K562 (cell line): ENCODE results near the gene MAP3K13. TPM values are rescaled to one million over a fixed set of nuclear protein-coding genes. Genes with fewer than 3 reads are reported as not detected.

Source experiments
- ATAC-seq: fragments of 200-7000 bp; cut with Tn5 transposase; 3 replicates; pipeline ENCODE4 v1.9.1; 2020; ENCODE audit warnings: moderate library complexity
- BruUV-seq: library from RNA; stranded (reverse); fragments of 400-500 nt; replicated peaks from 2 replicates; lab custom pipeline; 2021; lab: Mats Ljungman, UMichigan
- CTCF ChIA-PET: fragments of 300-600 bp; formaldehyde crosslinking; extraction: SDS; loops from one replicate; lab custom pipeline; 2021; ENCODE audit warnings: low intra/inter-chr PET ratio; lab: Yijun Ruan, JAX
- POLR2A ChIA-PET: fragments of 300-600, 350-650 bp; sonication (Branson Sonifier 250); formaldehyde crosslinking; extraction: SDS; loops from one replicate; lab custom pipeline; 2021; ENCODE audit warnings: antibody characterized with exemption, inconsistent platforms; lab: Yijun Ruan, JAX
- DNase-seq, 4 experiments: peaks; one replicate each; pipeline versions ENCODE4 v3.0.0 to v3.0.0-alpha.2; 2011 to 2018; ENCODE audit warnings: low spot score in 3 of 4, mixed read lengths in 3 of 4; ENCODE audit errors: extremely low read depth in 1 of 4
- FAIRE-seq: peaks from 2 replicates; lab custom pipeline; 2011; peaks lifted over from hg19 to GRCh38; lab: Jason Lieb, UNC
- H2AFZ ChIP-seq: 2 replicates; pipeline ENCODE4 v1.6.0; 2011; ENCODE audit warnings: low read depth, low read length, control low read depth, inconsistent platforms
- H3K27ac ChIP-seq: fragments of 200-600 bp; 3 replicates; pipeline ENCODE4 v1.8.0; 2011; ENCODE audit warnings: low read depth, mild to moderate bottlenecking, control low read depth, inconsistent platforms, low read length, moderate library complexity, mixed read lengths; ENCODE audit errors: extremely low read depth
- H3K27me3 ChIP-seq, 2 experiments: fragments of 300-600 bp in 1 of 2; 2 replicates in 1 of 2; 3 replicates in 1 of 2; pipeline versions ENCODE4 v1.6.0 to v1.8.0; 2011; ENCODE audit warnings: inconsistent platforms in 2 of 2, low read length in 2 of 2, mild to moderate bottlenecking in 1 of 2, mixed read lengths in 1 of 2, moderate library complexity in 1 of 2; ENCODE audit not compliant: control insufficient read depth in 2 of 2, insufficient read depth in 2 of 2
- H3K36me3 ChIP-seq: fragments of 300-600 bp; 3 replicates; pipeline ENCODE4 v1.8.0; 2011; ENCODE audit warnings: mild to moderate bottlenecking, low read length, inconsistent platforms; ENCODE audit not compliant: control insufficient read depth, insufficient read depth
- H3K4me1 ChIP-seq, 2 experiments: fragments of 200-600 bp in 1 of 2; replicated peaks in 1 of 2; 2 replicates in 1 of 2; 3 replicates in 1 of 2; pipeline versions ENCODE4 v1.5.1 to v1.8.0; 2011; ENCODE audit warnings: inconsistent platforms in 2 of 2, low read length in 2 of 2, mild to moderate bottlenecking in 1 of 2, mixed read lengths in 1 of 2, moderate library complexity in 1 of 2; ENCODE audit not compliant: control insufficient read depth in 2 of 2, insufficient read depth in 2 of 2
- H3K4me2 ChIP-seq: 2 replicates; pipeline ENCODE4 v1.6.1; 2011; ENCODE audit warnings: low read length, control low read depth, inconsistent platforms, mixed read lengths; ENCODE audit not compliant: insufficient read depth
- H3K4me3 ChIP-seq: fragments of 200-600 bp; sonication (generic), shearing (Covaris generic); 2 replicates; pipeline ENCODE4 v1.5.1; 2016; ENCODE audit warnings: control low read depth, inconsistent platforms
- H3K79me2 ChIP-seq: fragments of 200-600 bp; 3 replicates; pipeline ENCODE4 v1.8.0; 2011; ENCODE audit warnings: low read length, inconsistent platforms; ENCODE audit not compliant: control insufficient read depth, insufficient read depth
- H3K9ac ChIP-seq, 2 experiments: 2 replicates each; pipeline versions ENCODE4 v1.6.0 to v1.6.1; 2011; ENCODE audit warnings: low read depth in 2 of 2, low read length in 2 of 2, control low read depth in 1 of 2, inconsistent platforms in 1 of 2, mild to moderate bottlenecking in 1 of 2, mixed read lengths in 1 of 2; ENCODE audit not compliant: insufficient read depth in 1 of 2
- H3K9me1 ChIP-seq: one replicate; pipeline ENCODE4 v1.6.0; 2011; ENCODE audit warnings: inconsistent platforms, mild to moderate bottlenecking, low read length, moderate library complexity; ENCODE audit not compliant: control insufficient read depth, insufficient read depth
- H3K9me3 ChIP-seq: replicated peaks from 2 replicates; pipeline ENCODE4 v1.5.1; 2011; ENCODE audit warnings: low read depth, low read length, inconsistent platforms; ENCODE audit not compliant: control insufficient read depth, insufficient read depth
- H4K20me1 ChIP-seq: replicated peaks from 2 replicates; pipeline ENCODE4 v1.6.1; 2011; ENCODE audit warnings: low read length, inconsistent platforms, mixed read lengths; ENCODE audit not compliant: control insufficient read depth, insufficient read depth
- CBX3 ChIP-seq, 2 experiments: IDR thresholded peaks; 1 replicate in 1 of 2; 2 replicates in 1 of 2; pipeline ENCODE4 v1.6.1; 2012; ENCODE audit warnings: inconsistent platforms in 2 of 2, low read length in 2 of 2, borderline replicate concordance in 1 of 2, control low read depth in 1 of 2
- CC2D1A ChIP-seq: fragments of 450-650 bp; IDR thresholded peaks from 2 replicates; pipeline ENCODE4 v1.6.1; 2017; ENCODE audit warnings: mild to moderate bottlenecking
- MAZ ChIP-seq, 2 experiments: fragments of 450-650 bp in 1 of 2; sonication (generic) in 1 of 2; formaldehyde crosslinking; IDR thresholded peaks in 1 of 2; conservative IDR thresholded peaks in 1 of 2; 2 replicates each; pipeline versions ENCODE4 v1.4.0 to v1.5.0; 2020; ENCODE audit warnings: mild to moderate bottlenecking in 1 of 2, missing genetic modification reagents in 1 of 2
- RB1 ChIP-seq: fragments of 450-650 bp; IDR thresholded peaks from 2 replicates; pipeline ENCODE4 v1.6.1; 2017; ENCODE audit warnings: low read depth, mild to moderate bottlenecking
- SAFB ChIP-seq: fragments of 200-400 bp; formaldehyde crosslinking; IDR thresholded peaks from 2 replicates; pipeline ENCODE4 v1.6.1; 2017; ENCODE audit warnings: low read depth, low read length, borderline replicate concordance
- ZFPM2 ChIP-seq: fragments of 250-450 bp; sonication (Bioruptor Pico); IDR thresholded peaks from 2 replicates; pipeline ENCODE4 v1.5.1; 2022; ENCODE audit warnings: mild to moderate bottlenecking
- ZNF133 ChIP-seq: fragments of 250-450 bp; sonication (Bioruptor Pico); IDR thresholded peaks from 2 replicates; pipeline ENCODE4 v1.4.0; 2020; ENCODE audit warnings: mild to moderate bottlenecking
- WGBS: fragments of 100-300 bp; shearing (Covaris generic); methylation state at CpG from one replicate; pipeline ENCODE4 v1.1.6; 2016; ENCODE audit warnings: low coverage, mixed read lengths; ENCODE audit not compliant: insufficient coverage; ENCODE audit errors: missing lambda C conversion rate; 5-methylcytosine and 5-hydroxymethylcytosine counted together
- in situ Hi-C: fragments of 300-500 bp; cut with MboI; formaldehyde crosslinking; loops from 4 replicates; pipeline ENCODE4 v1.15.0; 2018; ENCODE audit warnings: inconsistent platforms, mixed read lengths
- intact Hi-C: fragments of 100-400 bp; cut with micrococcal nuclease; formaldehyde crosslinking; loops from 2 replicates; pipeline ENCODE4 v1.14.2; 2022
- polyA plus RNA-seq, 8 experiments: library from polyadenylated mRNA; depleted of rRNA in 4 of 8; stranded (reverse) in 5 of 8; unstranded in 3 of 8; fragments of >200 nt; fragmentation: Nextera tagmentation in 2 of 8; fragmentation: Illumina TruSeq in 1 of 8; extraction: Ambion mirVana in 2 of 8; extraction: Trizol in 1 of 8; gene quantifications; 2 replicates each; pipeline versions ENCODE4 v1.2.1 to v1.2.3, GENCODE V29; 2011 to 2014; ENCODE audit warnings: inconsistent platforms in 1 of 8, missing spikeins in 1 of 8
- total RNA-seq, 7 experiments: library from RNA; depleted of rRNA in 6 of 7; stranded (reverse); fragments of >200 nt in 6 of 7; fragmentation: Illumina TruSeq in 2 of 7; extraction: Trizol in 2 of 7; gene quantifications; 2 replicates each; pipeline versions ENCODE4 v1.2.1 to v1.2.3, GENCODE V29; 2011 to 2021; ENCODE audit warnings: low replicate concordance in 1 of 7

The MAP3K13 gene
- total and polyA plus RNA-seq, 9 of the 15 experiments (the other 6 are each of a cell fraction or from before 2014, with no cell fraction given): 0.04 to 0.32 (median 0.15) TPM; not detected in 2

DNA sequence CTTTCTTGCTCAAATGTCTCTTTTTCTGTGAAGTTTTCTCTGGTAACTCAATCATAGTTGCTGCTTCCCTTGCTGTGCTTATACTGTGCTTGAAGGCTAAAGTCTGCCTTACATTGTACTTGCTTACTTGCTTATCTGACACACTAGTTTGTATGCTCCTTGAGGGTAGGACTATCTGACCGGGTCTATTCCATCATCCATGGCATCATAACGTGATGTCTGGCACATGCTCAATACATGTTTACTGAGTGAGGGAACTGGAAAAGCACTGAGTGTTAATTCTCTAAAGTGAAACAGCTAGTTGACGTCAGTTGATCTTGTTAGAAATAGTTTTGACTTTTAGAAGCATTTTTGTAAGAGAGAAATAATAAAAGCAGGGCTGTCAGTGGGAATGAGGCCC is 42.7 kb downstream of the MAP3K13 start:
- Histone ChIP-seq H3K9me1 (no peaks in the 10 kb centered on the region), H3K9ac (no peak overlapping the region), H3K36me3 (no peaks in the 10 kb centered on the region), H3K9me3 (no peaks in the 10 kb centered on the region), H3K27ac (no peak overlapping the region), H2AFZ (no peak overlapping the region), H3K4me3 (no peak overlapping the region)
- BruUV-seq: no TSS peak
- FAIRE-seq (no peak), ATAC-seq (no peak)
- CTCF ChIA-PET: no interaction called here
- no peak for TF ChIP-seq CC2D1A
- no peak for TF ChIP-seq ZFPM2
- no peak for TF ChIP-seq SAFB
- TF ChIP-seq ZNF133 (CRISPR knock-in tag): no peak
- TF ChIP-seq MAZ (CRISPR knock-in tag; conservative IDR thresholded peaks at IDR 0.05 in 1 of 2, IDR thresholded peaks at IDR 0.05 in 1 of 2): no peak
- no peak for TF ChIP-seq RB1
- TF ChIP-seq CBX3 (IDR thresholded peaks at IDR 0.05; ENCODE audit: borderline replicate concordance in 1 of 2, low read length in 2 of 2): no peak
- TF ChIP-seq, all 486 proteins: peak for 0
- in situ Hi-C loops: no loop called here
- no peak for DNase-seq
- Histone ChIP-seq H3K4me1 (no peaks in the 10 kb centered on the region), H4K20me1 (no peaks in the 10 kb centered on the region), H3K4me2 (no peak overlapping the region), H3K79me2 (no peaks in the 10 kb centered on the region), H3K27me3 (peaks cover 10 to 18% of the 10 kb centered on the region in 2 experiments)
- POLR2A ChIA-PET: no interaction called here
- 8% methylated on average over 3 of the region's 3 CpGs for WGBS
- intact Hi-C loops: no loop called here
